HepG2 (cell line): ENCODE results near the gene OR6S1. TPM values are rescaled to one million over a fixed set of nuclear protein-coding genes. Genes with fewer than 3 reads are reported as not detected.

Source experiments
- ATF5 ChIP-seq: sonication (generic); formaldehyde crosslinking; IDR thresholded peaks from 2 replicates; pipeline ENCODE4 v1.4.0; 2020; ENCODE audit warnings: mild to moderate bottlenecking, low read depth, missing genetic modification reagents
- BATF2 ChIP-seq: sonication (generic); formaldehyde crosslinking; IDR thresholded peaks from 2 replicates; pipeline ENCODE4 v1.8.0; 2022; ENCODE audit warnings: mild to moderate bottlenecking, missing genetic modification reagents, moderate library complexity
- HNRNPLL ChIP-seq: fragments of 200-400 bp; formaldehyde crosslinking; IDR thresholded peaks from 2 replicates; pipeline ENCODE4 v1.6.1; 2017; ENCODE audit warnings: mild to moderate bottlenecking, low read depth, low read length; ENCODE audit not compliant: poor library complexity, severe bottlenecking
- IRF1 ChIP-seq: sonication (generic); formaldehyde crosslinking; IDR thresholded peaks from 2 replicates; pipeline ENCODE4 v1.4.0; 2020; ENCODE audit warnings: low read depth, mild to moderate bottlenecking, missing genetic modification reagents
- IRX3 ChIP-seq: sonication (generic); formaldehyde crosslinking; IDR thresholded peaks from 2 replicates; pipeline ENCODE4 v1.8.1; 2023; ENCODE audit warnings: mild to moderate bottlenecking, low read depth, missing genetic modification reagents, borderline replicate concordance
- MTERF4 ChIP-seq: sonication (generic); formaldehyde crosslinking; IDR thresholded peaks from 2 replicates; pipeline ENCODE4 v1.8.0; 2023; ENCODE audit warnings: mild to moderate bottlenecking, missing genetic modification reagents
- PAWR ChIP-seq: sonication (generic); formaldehyde crosslinking; IDR thresholded peaks from 2 replicates; pipeline ENCODE4 v1.4.0; 2020; ENCODE audit warnings: missing genetic modification reagents, mild to moderate bottlenecking, borderline replicate concordance
- SALL2 ChIP-seq: sonication (generic); formaldehyde crosslinking; IDR thresholded peaks from 2 replicates; pipeline ENCODE4 v1.8.1; 2023; ENCODE audit warnings: mild to moderate bottlenecking, missing genetic modification reagents, inconsistent platforms
- SP4 ChIP-seq: sonication (generic); formaldehyde crosslinking; IDR thresholded peaks from 2 replicates; pipeline ENCODE4 v1.8.1; 2023; ENCODE audit warnings: mild to moderate bottlenecking, missing genetic modification reagents
- SRSF9 ChIP-seq: fragments of 200-400 bp; formaldehyde crosslinking; IDR thresholded peaks from 2 replicates; pipeline ENCODE4 v1.6.1; 2018; ENCODE audit warnings: borderline replicate concordance, mild to moderate bottlenecking, low read depth, low read length; ENCODE audit not compliant: insufficient read depth, poor library complexity, severe bottlenecking
- TBX2 ChIP-seq: sonication (generic); formaldehyde crosslinking; IDR thresholded peaks from 2 replicates; pipeline ENCODE4 v1.5.0; 2020; ENCODE audit warnings: missing genetic modification reagents, mild to moderate bottlenecking, borderline replicate concordance
- ZNF253 ChIP-seq: sonication (generic); formaldehyde crosslinking; IDR thresholded peaks from 2 replicates; pipeline ENCODE4 v1.8.0; 2022; ENCODE audit warnings: mild to moderate bottlenecking, missing genetic modification reagents, borderline replicate concordance
- ZNF446 ChIP-seq: sonication (generic); formaldehyde crosslinking; IDR thresholded peaks from 2 replicates; pipeline ENCODE4 v1.5.0; 2020; ENCODE audit warnings: mild to moderate bottlenecking, missing genetic modification reagents
- ZNF496 ChIP-seq: sonication (generic); formaldehyde crosslinking; IDR thresholded peaks from 2 replicates; pipeline ENCODE4 v1.8.1; 2023; ENCODE audit warnings: mild to moderate bottlenecking, moderate library complexity, missing genetic modification reagents; ENCODE audit not compliant: insufficient replicate concordance
- ZNF552 ChIP-seq: sonication (generic); formaldehyde crosslinking; IDR thresholded peaks from 2 replicates; pipeline ENCODE4 v1.9.0; 2022; ENCODE audit warnings: missing genetic modification reagents, mild to moderate bottlenecking, borderline replicate concordance
- ZNF629 ChIP-seq: sonication (generic); formaldehyde crosslinking; conservative IDR thresholded peaks from 2 replicates; pipeline ENCODE4 v1.5.0; 2020; ENCODE audit warnings: missing genetic modification reagents
- ZNF646 ChIP-seq: sonication (generic); formaldehyde crosslinking; IDR thresholded peaks from 2 replicates; pipeline ENCODE4 v1.9.0; 2021; ENCODE audit warnings: mild to moderate bottlenecking, missing genetic modification reagents
- polyA plus RNA-seq, 8 experiments: library from polyadenylated mRNA; depleted of rRNA in 3 of 8; stranded (reverse) in 7 of 8; unstranded in 1 of 8; fragments of >200 nt; fragmentation: Illumina TruSeq in 4 of 8; extraction: Trizol in 4 of 8; gene quantifications; 2 replicates each; pipeline versions ENCODE4 v1.2.1 to v1.2.3, GENCODE V29; 2011 to 2016; ENCODE audit warnings: low read depth in 4 of 8, missing spikeins in 1 of 8, mixed read lengths in 1 of 8; ENCODE audit not compliant: insufficient read depth in 1 of 8
- total RNA-seq, 5 experiments: library from RNA; depleted of rRNA; stranded (reverse); fragments of >200 nt; fragmentation: Illumina TruSeq; extraction: Trizol; gene quantifications; 2 replicates each; pipeline ENCODE4 v1.2.3, GENCODE V29; 2016; ENCODE audit warnings: low read depth in 1 of 5

The OR6S1 gene
- total and polyA plus RNA-seq, 2 of the 13 experiments (the other 11 are each of a cell fraction or from before 2014, with no cell fraction given), result 0.09 TPM; not detected in 1

- TF ChIP-seq ZNF496 (CRISPR knock-in tag) (no peak), ZNF552 (no peak), MTERF4 (CRISPR knock-in tag) (no peak), SALL2 (CRISPR knock-in tag) (no peak), SP4 (no peak), ZNF646 (no peak), ZNF446 (no peak), PAWR (CRISPR knock-in tag) (no peak), HNRNPLL (no peak), BATF2 (CRISPR knock-in tag) (no peak; the same call in 1 of the 2 replicates), TBX2 (CRISPR knock-in tag) (peak; percentile 69; the same call in 1 of the 2 replicates), IRF1 (no peak), ATF5 (CRISPR knock-in tag) (no peak), ZNF253 (CRISPR knock-in tag) (no peak), IRX3 (CRISPR knock-in tag) (no peak), SRSF9 (no peak), ZNF629 (no peak)
Observed at GRCh38 chr14:20671597-20672283, 30.2 kb upstream of the OR6S1 start (continued).
